ENCODE data around the gene DPPA3.
A peak's percentile ranks its signal among the peaks of the same experiment; 100 is the strongest.

Gene DPPA3

GRCh38 chr12:7679251-7680045 is 31.8 kb upstream of the DPPA3 start:
- Histone ChIP-seq H3K4me3 (ENCODE audit: insufficient read length, low read depth) (no peak overlapping the region), H3K9me3 (ENCODE audit: insufficient read depth, low read length) (no peaks in the 10 kb centered on the region), H3K27me3 (ENCODE audit: insufficient read depth, insufficient read length) (no peaks in the 10 kb centered on the region), H3K4me1 (ENCODE audit: insufficient read depth, insufficient read length) (no peaks in the 10 kb centered on the region), H3K36me3 (ENCODE audit: insufficient read depth, insufficient read length, low read length) (no peaks in the 10 kb centered on the region), H3K9ac (ENCODE audit: insufficient read length, low read depth) (no peak overlapping the region)
- TF ChIP-seq YY1 (IDR thresholded peaks at IDR 0.05; ENCODE audit: insufficient read depth, insufficient read length) (no peak), SUZ12 (IDR thresholded peaks at IDR 0.05; ENCODE audit: extremely low read depth, insufficient read depth, insufficient read length) (no peak), ZNF274 (IDR thresholded peaks at IDR 0.05; ENCODE audit: low read depth, low read length) (no peak)
- no peak for DNase-seq (ENCODE audit: low read depth, low spot score)

- Histone ChIP-seq H3K4me1 (ENCODE audit: insufficient read depth, insufficient read length) (no peaks in the 10 kb centered on the region), H3K27me3 (ENCODE audit: insufficient read depth, insufficient read length) (no peaks in the 10 kb centered on the region), H3K4me3 (ENCODE audit: insufficient read length, low read depth) (no peak overlapping the region), H3K9ac (ENCODE audit: insufficient read length, low read depth) (no peak overlapping the region), H3K36me3 (ENCODE audit: insufficient read depth, insufficient read length, low read length) (no peaks in the 10 kb centered on the region), H3K9me3 (ENCODE audit: insufficient read depth, low read length) (no peaks in the 10 kb centered on the region)
- DNase-seq (ENCODE audit: low read depth, low spot score), result no peak
- TF ChIP-seq YY1 (IDR thresholded peaks at IDR 0.05; ENCODE audit: insufficient read depth, insufficient read length), result no peak
- TF ChIP-seq SUZ12 (IDR thresholded peaks at IDR 0.05; ENCODE audit: extremely low read depth, insufficient read depth, insufficient read length), result no peak
- TF ChIP-seq ZNF274 (IDR thresholded peaks at IDR 0.05; ENCODE audit: low read depth, low read length), result no peak
Measured at GRCh38 chr12:7681535-7681934, 29.7 kb upstream of the DPPA3 start.

- H3K27me3 ChIP-seq (ENCODE audit: insufficient read depth, insufficient read length), result no peaks in the 10 kb centered on the region
- peaks cover 12% of the 10 kb centered on the region for H3K36me3 ChIP-seq (ENCODE audit: insufficient read depth, insufficient read length, low read length)
- H3K4me1 ChIP-seq (ENCODE audit: insufficient read depth, insufficient read length), result peaks cover 3% of the 10 kb centered on the region
- DNase-seq (ENCODE audit: low read depth, low spot score), result no peak
- TF ChIP-seq ZNF274 (IDR thresholded peaks at IDR 0.05; ENCODE audit: low read depth, low read length), result no peak
- no peak for TF ChIP-seq SUZ12 (IDR thresholded peaks at IDR 0.05; ENCODE audit: extremely low read depth, insufficient read depth, insufficient read length)
- TF ChIP-seq YY1 (IDR thresholded peaks at IDR 0.05; ENCODE audit: insufficient read depth, insufficient read length), result no peak
- no peak overlapping the region for H3K4me3 ChIP-seq (ENCODE audit: insufficient read length, low read depth)
- H3K9ac ChIP-seq (ENCODE audit: insufficient read length, low read depth), result peak overlapping the region; percentile 8
- H3K9me3 ChIP-seq (ENCODE audit: insufficient read depth, low read length), result no peaks in the 10 kb centered on the region
Measured at GRCh38 chr12:7693793-7694192, 17.4 kb upstream of the DPPA3 start.

GRCh38 chr12:7694556-7695236 is 16.5 kb upstream of the DPPA3 start:
- TF ChIP-seq YY1 (IDR thresholded peaks at IDR 0.05; ENCODE audit: insufficient read depth, insufficient read length), result no peak
- TF ChIP-seq SUZ12 (IDR thresholded peaks at IDR 0.05; ENCODE audit: extremely low read depth, insufficient read depth, insufficient read length), result no peak
- no peak for TF ChIP-seq ZNF274 (IDR thresholded peaks at IDR 0.05; ENCODE audit: low read depth, low read length)
- Histone ChIP-seq H3K4me1 (ENCODE audit: insufficient read depth, insufficient read length) (peaks cover 3% of the 10 kb centered on the region), H3K27me3 (ENCODE audit: insufficient read depth, insufficient read length) (no peaks in the 10 kb centered on the region), H3K36me3 (ENCODE audit: insufficient read depth, insufficient read length, low read length) (peaks cover 8% of the 10 kb centered on the region), H3K9ac (ENCODE audit: insufficient read length, low read depth) (peak overlapping the region; percentile 37), H3K4me3 (ENCODE audit: insufficient read length, low read depth) (no peak overlapping the region), H3K9me3 (ENCODE audit: insufficient read depth, low read length) (no peaks in the 10 kb centered on the region)
- DNase-seq (ENCODE audit: low read depth, low spot score), result peak; percentile 99

GRCh38 chr12:7695237-7695560 is 16.0 kb upstream of the DPPA3 start:
- Histone ChIP-seq H3K9me3 (ENCODE audit: insufficient read depth, low read length) (no peaks in the 10 kb centered on the region), H3K4me1 (ENCODE audit: insufficient read depth, insufficient read length) (peaks cover 3% of the 10 kb centered on the region), H3K4me3 (ENCODE audit: insufficient read length, low read depth) (no peak overlapping the region), H3K36me3 (ENCODE audit: insufficient read depth, insufficient read length, low read length) (peaks cover 3% of the 10 kb centered on the region), H3K27me3 (ENCODE audit: insufficient read depth, insufficient read length) (no peaks in the 10 kb centered on the region), H3K9ac (ENCODE audit: insufficient read length, low read depth) (peak overlapping the region; percentile 37)
- TF ChIP-seq YY1 (IDR thresholded peaks at IDR 0.05; ENCODE audit: insufficient read depth, insufficient read length) (no peak), ZNF274 (IDR thresholded peaks at IDR 0.05; ENCODE audit: low read depth, low read length) (no peak)
- no peak for DNase-seq (ENCODE audit: low read depth, low spot score)

- Histone ChIP-seq H3K27me3 (ENCODE audit: insufficient read depth, insufficient read length) (no peaks in the 10 kb centered on the region), H3K36me3 (ENCODE audit: insufficient read depth, insufficient read length, low read length) (no peaks in the 10 kb centered on the region), H3K9me3 (ENCODE audit: insufficient read depth, low read length) (no peaks in the 10 kb centered on the region), H3K4me3 (ENCODE audit: insufficient read length, low read depth) (no peak within 1 kb of the TSS), H3K9ac (ENCODE audit: insufficient read length, low read depth) (peak within 1 kb of the TSS; percentile 37), H3K4me1 (ENCODE audit: insufficient read depth, insufficient read length) (peaks cover 3% of the 10 kb centered on the region)
- TF ChIP-seq ZNF274 (IDR thresholded peaks at IDR 0.05; ENCODE audit: low read depth, low read length) (no peak), YY1 (IDR thresholded peaks at IDR 0.05; ENCODE audit: insufficient read depth, insufficient read length) (no peak), SUZ12 (IDR thresholded peaks at IDR 0.05; ENCODE audit: extremely low read depth, insufficient read depth, insufficient read length) (no peak)
- peak; percentile 70 for DNase-seq (ENCODE audit: low read depth, low spot score)
Measured at GRCh38 chr12:7695566-7696197, 15.6 kb upstream of the DPPA3 start, which contains the start of gene GDF3. GDF3 (minus strand) TSS chr12:7695775; CDS start chr12:7695728, 47 bp downstream.

- H3K4me1 ChIP-seq (ENCODE audit: insufficient read depth, insufficient read length), result peaks cover 5% of the 10 kb centered on the region
- H3K4me3 ChIP-seq (ENCODE audit: insufficient read length, low read depth), result no peak overlapping the region
- H3K9me3 ChIP-seq (ENCODE audit: insufficient read depth, low read length), result no peaks in the 10 kb centered on the region
- DNase-seq (ENCODE audit: low read depth, low spot score), result no peak
- TF ChIP-seq SUZ12 (IDR thresholded peaks at IDR 0.05; ENCODE audit: extremely low read depth, insufficient read depth, insufficient read length), result no peak
- no peak overlapping the region for H3K9ac ChIP-seq (ENCODE audit: insufficient read length, low read depth)
- H3K36me3 ChIP-seq (ENCODE audit: insufficient read depth, insufficient read length, low read length), result no peaks in the 10 kb centered on the region
- H3K27me3 ChIP-seq (ENCODE audit: insufficient read depth, insufficient read length), result no peaks in the 10 kb centered on the region
Measured at GRCh38 chr12:7705846-7706245, 5.4 kb upstream of the DPPA3 start.
